Heart left ventricle (tissue), 13 donors: Measurements from ENCODE around the gene RCC1.

Experiments used
- POLR2A ChIP-seq, 2 donors: fragments of 450-650 bp; IDR thresholded peaks; one replicate each; pipeline ENCODE4 v1.6.1; 2017; ENCODE audit warnings: antibody characterized with exemption in 2 of 2, mild to moderate bottlenecking in 2 of 2, moderate library complexity in 2 of 2
- TF ChIP-seq, protein P1 (sequence below), 12 donors: fragments of 200-600 bp; sonication (generic) in 4 of 12; IDR thresholded peaks; one replicate each; pipeline versions ENCODE4 v1.5.0 to v1.8.0; 2018 to 2022; ENCODE audit warnings: antibody characterized with exemption in 12 of 12, mild to moderate bottlenecking in 5 of 12
- donor health status: ischemic (EF 13 %, LVEDD 7.1; RV severe dilation, severe dysfunction).
- donor health status: DM: no; HTN: yes; CAD: no.
- donor health status: DM: no; HTN: no; CAD: no.
- donor health status: ischemic (EF 25% LVEDD 6.9; RV normal size, moderate dysfunction).
- donor health status: ischemic (EF 25% LVEDD 5.7; RV mildly dilated, moderate dysfunction).
- donor health status: ischemic (EF 35%, LVEDD 5.7; RV mildly dilated, moderate dysfunction).
- donor health status: nonischemic (EF 11% LVEDD 7.7; RV severe dilation, severe dysfunction).
- donor health status: DM: yes; HTN: yes; CAD: no.
- donor health status: PGD.
- donor health status: ischemic (EF 29% LVEDD 5.4; RV normal size, mild dysfunction).
- donor health status: nonischemic (EF 23%, LVEDD 6.1; RV moderate dilation, normal function).

DNA sequence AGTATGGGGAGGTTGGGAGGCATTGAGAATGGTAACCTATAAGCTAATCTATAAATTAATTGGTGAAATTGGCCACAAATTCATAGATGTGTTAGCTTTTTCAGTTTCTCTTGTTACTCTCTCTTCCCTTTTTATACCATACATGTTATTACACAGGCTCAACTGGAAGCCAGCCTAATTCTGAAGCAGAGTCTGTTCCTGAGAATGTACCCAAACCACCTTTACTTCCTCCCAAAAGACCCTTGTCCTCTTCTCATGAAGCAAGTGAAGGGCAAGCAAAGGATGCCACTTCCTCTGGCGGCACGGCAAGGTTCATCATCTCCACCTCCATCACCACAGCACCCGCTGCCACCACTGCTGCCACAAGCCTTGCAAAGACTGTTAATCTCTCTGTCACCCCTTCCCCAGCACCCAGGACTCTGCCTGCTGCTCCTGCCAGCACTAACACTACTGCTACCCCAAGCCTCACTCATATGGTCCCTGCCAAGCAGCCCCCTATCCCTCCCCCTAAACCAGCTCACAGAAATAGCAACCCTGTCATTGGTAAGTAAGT lies 39.5 kb upstream of the RCC1 start:
- TF ChIP-seq, protein P1, sequence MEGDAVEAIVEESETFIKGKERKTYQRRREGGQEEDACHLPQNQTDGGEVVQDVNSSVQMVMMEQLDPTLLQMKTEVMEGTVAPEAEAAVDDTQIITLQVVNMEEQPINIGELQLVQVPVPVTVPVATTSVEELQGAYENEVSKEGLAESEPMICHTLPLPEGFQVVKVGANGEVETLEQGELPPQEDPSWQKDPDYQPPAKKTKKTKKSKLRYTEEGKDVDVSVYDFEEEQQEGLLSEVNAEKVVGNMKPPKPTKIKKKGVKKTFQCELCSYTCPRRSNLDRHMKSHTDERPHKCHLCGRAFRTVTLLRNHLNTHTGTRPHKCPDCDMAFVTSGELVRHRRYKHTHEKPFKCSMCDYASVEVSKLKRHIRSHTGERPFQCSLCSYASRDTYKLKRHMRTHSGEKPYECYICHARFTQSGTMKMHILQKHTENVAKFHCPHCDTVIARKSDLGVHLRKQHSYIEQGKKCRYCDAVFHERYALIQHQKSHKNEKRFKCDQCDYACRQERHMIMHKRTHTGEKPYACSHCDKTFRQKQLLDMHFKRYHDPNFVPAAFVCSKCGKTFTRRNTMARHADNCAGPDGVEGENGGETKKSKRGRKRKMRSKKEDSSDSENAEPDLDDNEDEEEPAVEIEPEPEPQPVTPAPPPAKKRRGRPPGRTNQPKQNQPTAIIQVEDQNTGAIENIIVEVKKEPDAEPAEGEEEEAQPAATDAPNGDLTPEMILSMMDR (IDR thresholded peaks at IDR 0.05), result no peak
- no peak for TF ChIP-seq POLR2A (IDR thresholded peaks at IDR 0.05)
